HFFc6 (cell line): ENCODE results near the gene MYL10. TPM values are rescaled to one million over a fixed set of nuclear protein-coding genes. Genes with fewer than 3 reads are reported as not detected.

Experiments used
- DNase-seq: peaks from one replicate; pipeline ENCODE4 v3.0.0-alpha.2; 2018
- H3K27ac Mint-ChIP-seq: 2 replicates; pipeline ENCODE4 v1.8.0; 2020; ENCODE audit warnings: mild to moderate bottlenecking, mixed read lengths
- H3K27me3 Mint-ChIP-seq: 2 replicates; pipeline ENCODE4 v1.8.0; 2021; ENCODE audit warnings: mild to moderate bottlenecking, moderate library complexity, mixed read lengths; ENCODE audit not compliant: insufficient read depth
- H3K36me3 Mint-ChIP-seq: 2 replicates; pipeline ENCODE4 v1.8.0; 2021; ENCODE audit warnings: low read depth, mixed read lengths
- H3K4me1 Mint-ChIP-seq: 2 replicates; pipeline ENCODE4 v1.8.0; 2020; ENCODE audit warnings: low read depth, mixed read lengths
- H3K4me3 Mint-ChIP-seq: 2 replicates; pipeline ENCODE4 v1.8.0; 2020; ENCODE audit warnings: mild to moderate bottlenecking, moderate library complexity, mixed read lengths
- H3K9me3 Mint-ChIP-seq: 2 replicates; pipeline ENCODE4 v1.8.0; 2020; ENCODE audit warnings: mild to moderate bottlenecking, mixed read lengths
- CTCF ChIP-seq: fragments of 200-600 bp; sonication (generic); IDR thresholded peaks from 2 replicates; pipeline ENCODE4 v1.5.0; 2021; ENCODE audit warnings: antibody characterized with exemption, mild to moderate bottlenecking
- total RNA-seq, 6 experiments: library from RNA; stranded (reverse); fragmentation: NEBNext Ultra II Directional; extraction: Animal tissue kit (Norgen Biotek cat#: 25700); gene quantifications; 2 replicates in 1 of 6; 3 replicates in 5 of 6; pipeline ENCODE4 v1.2.3, GENCODE V29; 2021

The MYL10 gene
- total RNA-seq, 6 experiments from 2014 or later, result not detected

DNA sequence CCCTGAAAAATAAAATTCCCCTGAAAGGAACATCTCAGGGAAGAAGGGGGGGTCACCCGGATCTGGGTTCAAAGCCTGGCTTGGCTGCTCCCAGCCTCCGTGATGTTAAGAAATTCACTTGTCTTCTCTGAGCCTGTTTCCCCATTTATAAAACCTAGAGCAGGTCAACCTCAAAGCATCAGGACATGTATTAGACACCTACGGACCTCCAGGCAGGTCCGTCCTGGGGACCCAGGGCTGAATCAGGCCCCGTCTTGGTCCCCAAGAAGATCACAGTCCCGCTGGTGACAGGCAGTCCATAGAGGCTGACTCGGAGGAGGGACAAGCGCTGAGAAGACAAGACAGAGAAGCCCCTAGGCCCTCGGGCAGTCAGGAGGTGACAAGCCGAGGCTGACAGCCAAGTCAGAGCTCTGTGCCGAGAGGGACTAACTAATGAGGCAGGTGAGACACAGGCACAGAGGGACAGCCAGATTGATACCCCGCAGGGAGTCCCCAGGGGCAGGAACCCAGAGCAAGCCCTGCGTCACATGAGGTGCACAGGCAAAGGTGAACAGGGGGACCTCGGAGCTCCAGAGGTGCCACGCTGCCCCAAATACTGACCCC lies 2.9 kb downstream of the MYL10 start:
- Mint-ChIP-seq H3K4me1 (peaks cover 32% of the 10 kb centered on the region), H3K9me3 (no peaks in the 10 kb centered on the region), H3K36me3 (no peaks in the 10 kb centered on the region), H3K27ac (no peak overlapping the region), H3K27me3 (peaks cover 2% of the 10 kb centered on the region), H3K4me3 (no peak overlapping the region)
- no peak for DNase-seq
- TF ChIP-seq CTCF, result no peak

- peak; percentile 21; the same call in 1 of the 2 replicates for TF ChIP-seq CTCF
- Mint-ChIP-seq H3K36me3 (no peaks in the 10 kb centered on the region), H3K27me3 (peaks cover 2% of the 10 kb centered on the region), H3K27ac (peak overlapping the region; percentile 11; the same call in 1 of the 2 replicates), H3K9me3 (no peaks in the 10 kb centered on the region), H3K4me3 (no peak overlapping the region), H3K4me1 (peaks cover 23% of the 10 kb centered on the region)
- DNase-seq, result no peak
These were observed 3.9 kb downstream of the MYL10 start for GRCh38 chr7:101625031-101625791.

DNA sequence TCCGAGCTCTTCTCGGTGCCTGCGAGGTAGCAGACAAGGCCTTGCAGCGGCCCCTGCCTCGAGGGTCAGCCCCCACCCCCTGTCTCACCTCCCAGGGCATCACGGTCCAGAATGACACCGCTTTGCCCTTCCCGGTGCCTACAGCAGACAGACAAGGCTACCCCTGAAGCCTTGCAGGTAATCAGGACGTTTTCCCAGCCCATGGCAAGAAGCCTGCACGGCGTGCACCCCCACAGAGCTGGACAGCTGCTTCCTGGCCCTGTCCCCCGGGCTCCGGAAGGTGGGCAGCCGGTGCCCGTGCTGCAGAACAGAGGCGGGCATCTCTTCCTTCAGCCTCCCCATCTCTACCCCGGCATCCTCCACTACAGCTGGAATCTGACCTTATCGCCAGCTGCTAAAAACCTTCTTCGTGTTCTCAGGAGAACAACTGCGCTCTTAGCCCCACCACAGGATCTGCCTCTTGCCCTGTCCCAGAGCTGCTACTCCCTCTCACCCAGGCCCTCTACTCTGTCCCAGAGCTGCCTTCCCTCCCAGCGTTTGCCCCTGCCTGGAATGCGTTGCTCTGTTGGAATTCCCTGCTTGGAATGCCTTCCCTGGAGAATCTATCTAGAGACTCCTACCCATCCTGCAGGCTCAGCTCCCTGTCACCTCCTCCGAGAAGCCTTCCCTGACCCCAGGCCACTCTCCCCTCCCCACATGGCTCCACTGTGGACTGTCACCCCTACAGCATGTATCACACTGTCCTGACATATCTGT lies 4.7 kb downstream of the MYL10 start:
- H3K9me3 Mint-ChIP-seq, result no peaks in the 10 kb centered on the region
- H3K27me3 Mint-ChIP-seq, result peaks cover 2% of the 10 kb centered on the region
- H3K4me1 Mint-ChIP-seq, result peaks cover 20% of the 10 kb centered on the region
- TF ChIP-seq CTCF, result no peak
- no peaks in the 10 kb centered on the region for H3K36me3 Mint-ChIP-seq
- H3K4me3 Mint-ChIP-seq, result no peak overlapping the region
- no peak for DNase-seq
- peak overlapping the region; percentile 11 for H3K27ac Mint-ChIP-seq

GRCh38 chr7:101622609-101623173 lies 6.4 kb downstream of the MYL10 start:
- no peak for DNase-seq
- H3K27me3 Mint-ChIP-seq, result peaks cover 2% of the 10 kb centered on the region

More at GRCh38 chr7:101622609-101623173, 6.4 kb downstream of the MYL10 start:
- Mint-ChIP-seq H3K36me3 (no peaks in the 10 kb centered on the region), H3K4me3 (no peak overlapping the region), H3K4me1 (peaks cover 31% of the 10 kb centered on the region), H3K9me3 (no peaks in the 10 kb centered on the region), H3K27ac (no peak overlapping the region)
- TF ChIP-seq CTCF, result no peak
